EL (cell line): ENCODE results near the gene SLC46A3.
"Not testable (repeated sequence)": the region's sequence is repeated elsewhere in the genome, so short reads cannot be mapped to it uniquely, and the experiment has no call there.

Experiments
- DNase-seq: peaks from one replicate; pipeline ENCODE4 v3.0.0-alpha.2; 2016

The SLC46A3 gene

GRCh38 chr13:28729541-28729940, 10.8 kb upstream of the SLC46A3 start:
- no peak for DNase-seq

- no peak for DNase-seq
These were observed 9.9 kb upstream of the SLC46A3 start for GRCh38 chr13:28728642-28729041.

GRCh38 chr13:28725046-28725610, 6.4 kb upstream of the SLC46A3 start:
- no peak for DNase-seq

- no peak for DNase-seq
These were observed 5.0 kb upstream of the SLC46A3 start for GRCh38 chr13:28723806-28724205.

GRCh38 chr13:28719227-28720055, 671 bp upstream of the SLC46A3 start:
- peak; percentile 81 for DNase-seq

GRCh38 chr13:28718196-28718542, 601 bp downstream of the SLC46A3 start:
- peak; percentile 15 for DNase-seq

- DNase-seq: no peak
These were observed 1.6 kb downstream of the SLC46A3 start for GRCh38 chr13:28717170-28717569.

- peak; percentile 89 for DNase-seq
These were observed 2.3 kb downstream of the SLC46A3 start for GRCh38 chr13:28716511-28716910.

- DNase-seq: no peak
These were observed 4.1 kb downstream of the SLC46A3 start for GRCh38 chr13:28714651-28715050.

GRCh38 chr13:28710161-28710560, 8.6 kb downstream of the SLC46A3 start:
- no peak for DNase-seq

GRCh38 chr13:28707629-28708427, 10.9 kb downstream of the SLC46A3 start:
- DNase-seq: peak; percentile 82

GRCh38 chr13:28705461-28706083, 13.2 kb downstream of the SLC46A3 start:
- no peak for DNase-seq

GRCh38 chr13:28704919-28705318, 13.9 kb downstream of the SLC46A3 start:
- no peak for DNase-seq

GRCh38 chr13:28704282-28704681, 14.5 kb downstream of the SLC46A3 start:
- DNase-seq: no peak

- DNase-seq: no peak
These were observed 19.5 kb downstream of the SLC46A3 start for GRCh38 chr13:28699246-28699645.

- no peak for DNase-seq
These were observed 21.3 kb downstream of the SLC46A3 start for GRCh38 chr13:28697441-28697840.

- DNase-seq: peak; percentile 34
These were observed 24.9 kb downstream of the SLC46A3 start for GRCh38 chr13:28693605-28694491.

GRCh38 chr13:28685892-28686291, 32.9 kb downstream of the SLC46A3 start:
- DNase-seq: no peak

- DNase-seq: no peak
These were observed 33.7 kb downstream of the SLC46A3 start for GRCh38 chr13:28685114-28685513.

- no peak for DNase-seq
These were observed 34.5 kb downstream of the SLC46A3 start for GRCh38 chr13:28684257-28684656.

GRCh38 chr13:28683169-28683568, 35.6 kb downstream of the SLC46A3 start:
- DNase-seq: not testable (repeated sequence)

- DNase-seq: no peak
These were observed 38.2 kb downstream of the SLC46A3 start for GRCh38 chr13:28680541-28680940.
